K562 (cell line): Measurements from ENCODE around the gene MRM2. TPM values are rescaled to one million over a fixed set of nuclear protein-coding genes. Genes with fewer than 3 reads are reported as not detected.

Experiments used
- ATAC-seq: fragments of 200-7000 bp; cut with Tn5 transposase; 3 replicates; pipeline ENCODE4 v1.9.1; 2020; ENCODE audit warnings: moderate library complexity
- BruUV-seq: library from RNA; stranded (reverse); fragments of 400-500 nt; replicated peaks from 2 replicates; lab custom pipeline; 2021; lab: Mats Ljungman, UMichigan
- CTCF ChIA-PET: fragments of 300-600 bp; formaldehyde crosslinking; extraction: SDS; loops from one replicate; lab custom pipeline; 2021; ENCODE audit warnings: low intra/inter-chr PET ratio; lab: Yijun Ruan, JAX
- POLR2A ChIA-PET: fragments of 300-600, 350-650 bp; sonication (Branson Sonifier 250); formaldehyde crosslinking; extraction: SDS; loops from one replicate; lab custom pipeline; 2021; ENCODE audit warnings: antibody characterized with exemption, inconsistent platforms; lab: Yijun Ruan, JAX
- DNase-seq, 4 experiments: peaks; one replicate each; pipeline versions ENCODE4 v3.0.0 to v3.0.0-alpha.2; 2011 to 2018; ENCODE audit warnings: low spot score in 3 of 4, mixed read lengths in 3 of 4; ENCODE audit errors: extremely low read depth in 1 of 4
- FAIRE-seq: peaks from 2 replicates; lab custom pipeline; 2011; peaks lifted over from hg19 to GRCh38; lab: Jason Lieb, UNC
- H2AFZ ChIP-seq: 2 replicates; pipeline ENCODE4 v1.6.0; 2011; ENCODE audit warnings: low read depth, low read length, control low read depth, inconsistent platforms
- H3K27ac ChIP-seq: fragments of 200-600 bp; 3 replicates; pipeline ENCODE4 v1.8.0; 2011; ENCODE audit warnings: low read depth, mild to moderate bottlenecking, control low read depth, inconsistent platforms, low read length, moderate library complexity, mixed read lengths; ENCODE audit errors: extremely low read depth
- H3K27me3 ChIP-seq, 2 experiments: fragments of 300-600 bp in 1 of 2; 2 replicates in 1 of 2; 3 replicates in 1 of 2; pipeline versions ENCODE4 v1.6.0 to v1.8.0; 2011; ENCODE audit warnings: inconsistent platforms in 2 of 2, low read length in 2 of 2, mild to moderate bottlenecking in 1 of 2, mixed read lengths in 1 of 2, moderate library complexity in 1 of 2; ENCODE audit not compliant: control insufficient read depth in 2 of 2, insufficient read depth in 2 of 2
- H3K36me3 ChIP-seq: fragments of 300-600 bp; 3 replicates; pipeline ENCODE4 v1.8.0; 2011; ENCODE audit warnings: mild to moderate bottlenecking, low read length, inconsistent platforms; ENCODE audit not compliant: control insufficient read depth, insufficient read depth
- H3K4me1 ChIP-seq, 2 experiments: fragments of 200-600 bp in 1 of 2; replicated peaks in 1 of 2; 2 replicates in 1 of 2; 3 replicates in 1 of 2; pipeline versions ENCODE4 v1.5.1 to v1.8.0; 2011; ENCODE audit warnings: inconsistent platforms in 2 of 2, low read length in 2 of 2, mild to moderate bottlenecking in 1 of 2, mixed read lengths in 1 of 2, moderate library complexity in 1 of 2; ENCODE audit not compliant: control insufficient read depth in 2 of 2, insufficient read depth in 2 of 2
- H3K4me2 ChIP-seq: 2 replicates; pipeline ENCODE4 v1.6.1; 2011; ENCODE audit warnings: low read length, control low read depth, inconsistent platforms, mixed read lengths; ENCODE audit not compliant: insufficient read depth
- H3K4me3 ChIP-seq: fragments of 200-600 bp; sonication (generic), shearing (Covaris generic); 2 replicates; pipeline ENCODE4 v1.5.1; 2016; ENCODE audit warnings: control low read depth, inconsistent platforms
- H3K79me2 ChIP-seq: fragments of 200-600 bp; 3 replicates; pipeline ENCODE4 v1.8.0; 2011; ENCODE audit warnings: low read length, inconsistent platforms; ENCODE audit not compliant: control insufficient read depth, insufficient read depth
- H3K9ac ChIP-seq, 2 experiments: 2 replicates each; pipeline versions ENCODE4 v1.6.0 to v1.6.1; 2011; ENCODE audit warnings: low read depth in 2 of 2, low read length in 2 of 2, control low read depth in 1 of 2, inconsistent platforms in 1 of 2, mild to moderate bottlenecking in 1 of 2, mixed read lengths in 1 of 2; ENCODE audit not compliant: insufficient read depth in 1 of 2
- H3K9me1 ChIP-seq: one replicate; pipeline ENCODE4 v1.6.0; 2011; ENCODE audit warnings: inconsistent platforms, mild to moderate bottlenecking, low read length, moderate library complexity; ENCODE audit not compliant: control insufficient read depth, insufficient read depth
- H3K9me3 ChIP-seq: replicated peaks from 2 replicates; pipeline ENCODE4 v1.5.1; 2011; ENCODE audit warnings: low read depth, low read length, inconsistent platforms; ENCODE audit not compliant: control insufficient read depth, insufficient read depth
- H4K20me1 ChIP-seq: replicated peaks from 2 replicates; pipeline ENCODE4 v1.6.1; 2011; ENCODE audit warnings: low read length, inconsistent platforms, mixed read lengths; ENCODE audit not compliant: control insufficient read depth, insufficient read depth
- GTF2F1 ChIP-seq: IDR thresholded peaks from 2 replicates; pipeline ENCODE4 v1.6.1; 2011; ENCODE audit warnings: low read depth, low read length, improper control_type of control experiment
- HES1 ChIP-seq: fragments of 450-650 bp; IDR thresholded peaks from 2 replicates; pipeline ENCODE4 v1.6.1; 2016; ENCODE audit warnings: low read depth, mild to moderate bottlenecking, moderate library complexity
- ZNF830 ChIP-seq: fragments of 250-450 bp; sonication (Bioruptor Pico); IDR thresholded peaks from 2 replicates; pipeline ENCODE4 v1.5.0; 2021; ENCODE audit warnings: mild to moderate bottlenecking
- WGBS: fragments of 100-300 bp; shearing (Covaris generic); methylation state at CpG from one replicate; pipeline ENCODE4 v1.1.6; 2016; ENCODE audit warnings: low coverage, mixed read lengths; ENCODE audit not compliant: insufficient coverage; ENCODE audit errors: missing lambda C conversion rate; 5-methylcytosine and 5-hydroxymethylcytosine counted together
- in situ Hi-C: fragments of 300-500 bp; cut with MboI; formaldehyde crosslinking; loops from 4 replicates; pipeline ENCODE4 v1.15.0; 2018; ENCODE audit warnings: inconsistent platforms, mixed read lengths
- intact Hi-C: fragments of 100-400 bp; cut with micrococcal nuclease; formaldehyde crosslinking; loops from 2 replicates; pipeline ENCODE4 v1.14.2; 2022
- polyA plus RNA-seq, 8 experiments: library from polyadenylated mRNA; depleted of rRNA in 4 of 8; stranded (reverse) in 5 of 8; unstranded in 3 of 8; fragments of >200 nt; fragmentation: Nextera tagmentation in 2 of 8; fragmentation: Illumina TruSeq in 1 of 8; extraction: Ambion mirVana in 2 of 8; extraction: Trizol in 1 of 8; gene quantifications; 2 replicates each; pipeline versions ENCODE4 v1.2.1 to v1.2.3, GENCODE V29; 2011 to 2014; ENCODE audit warnings: inconsistent platforms in 1 of 8, missing spikeins in 1 of 8
- total RNA-seq, 7 experiments: library from RNA; depleted of rRNA in 6 of 7; stranded (reverse); fragments of >200 nt in 6 of 7; fragmentation: Illumina TruSeq in 2 of 7; extraction: Trizol in 2 of 7; gene quantifications; 2 replicates each; pipeline versions ENCODE4 v1.2.1 to v1.2.3, GENCODE V29; 2011 to 2021; ENCODE audit warnings: low replicate concordance in 1 of 7
- TF ChIP-seq, protein P1 (sequence below): fragments of 250-450 bp; sonication (Bioruptor Pico); IDR thresholded peaks from 2 replicates; pipeline ENCODE4 v1.5.1; 2021; ENCODE audit warnings: mild to moderate bottlenecking

The MRM2 gene
- total and polyA plus RNA-seq, 9 of the 15 experiments (the other 6 are each of a cell fraction or from before 2014, with no cell fraction given), result 32.4 to 116 (median 50.5) TPM

DNA sequence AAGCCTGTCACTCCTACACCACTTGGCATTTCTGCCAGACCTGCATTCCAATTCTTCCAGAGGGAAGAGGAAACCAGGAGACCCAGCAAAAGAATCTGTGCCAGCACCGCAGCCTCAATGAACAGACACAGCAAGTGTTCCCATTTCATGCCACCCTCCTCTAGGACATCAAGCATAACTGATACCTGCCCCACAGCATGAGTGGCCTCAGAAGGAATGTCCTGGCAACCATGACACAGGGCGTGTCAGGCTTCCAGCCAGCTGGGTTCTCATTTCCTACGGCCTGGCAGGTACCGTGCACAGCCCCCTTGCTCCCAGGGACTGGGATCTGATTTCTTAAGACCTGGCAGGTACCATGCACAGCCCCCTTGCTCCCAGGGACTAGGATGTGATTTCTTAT, 17.1 kb downstream of the MRM2 start:
- Histone ChIP-seq H3K27me3 (no peaks in the 10 kb centered on the region), H3K27ac (no peak overlapping the region), H3K36me3 (peaks cover 88% of the 10 kb centered on the region; the same call in 2 of the 3 replicates), H4K20me1 (peaks cover 2% of the 10 kb centered on the region; the same call in 1 of the 2 replicates), H3K9ac (peak overlapping the region in 1 of 2 experiments; percentile 52; a peak in 2 of 4 replicates), H3K4me1 (peaks cover 0 to 6% of the 10 kb centered on the region in 2 experiments; a peak in 2 of 5 replicates), H3K9me1 (no peaks in the 10 kb centered on the region), H3K4me3 (no peak overlapping the region), H3K79me2 (peaks cover 11% of the 10 kb centered on the region), H2AFZ (no peak overlapping the region), H3K9me3 (no peaks in the 10 kb centered on the region), H3K4me2 (no peak overlapping the region)
- no peak for FAIRE-seq
- no TSS peak for BruUV-seq
- WGBS, result 100% methylated on average over 4 of the region's 4 CpGs
- in situ Hi-C loops, result no loop called here
- TF ChIP-seq, protein P1, sequence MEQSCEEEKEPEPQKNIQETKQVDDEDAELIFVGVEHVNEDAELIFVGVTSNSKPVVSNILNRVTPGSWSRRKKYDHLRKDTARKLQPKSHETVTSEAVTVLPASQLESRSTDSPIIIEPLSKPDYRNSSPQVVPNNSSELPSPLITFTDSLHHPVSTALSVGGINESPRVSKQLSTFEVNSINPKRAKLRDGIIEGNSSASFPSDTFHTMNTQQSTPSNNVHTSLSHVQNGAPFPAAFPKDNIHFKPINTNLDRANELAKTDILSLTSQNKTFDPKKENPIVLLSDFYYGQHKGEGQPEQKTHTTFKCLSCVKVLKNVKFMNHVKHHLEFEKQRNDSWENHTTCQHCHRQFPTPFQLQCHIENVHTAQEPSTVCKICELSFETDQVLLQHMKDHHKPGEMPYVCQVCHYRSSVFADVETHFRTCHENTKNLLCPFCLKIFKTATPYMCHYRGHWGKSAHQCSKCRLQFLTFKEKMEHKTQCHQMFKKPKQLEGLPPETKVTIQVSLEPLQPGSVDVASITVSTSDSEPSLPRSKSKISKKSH (CRISPR knock-in tag), result no peak
- TF ChIP-seq HES1 (no peak), ZNF830 (CRISPR knock-in tag) (no peak), GTF2F1 (no peak)
- CTCF ChIA-PET, result no interaction called here
- intact Hi-C loops, result no loop called here
- POLR2A ChIA-PET, result interaction anchor here (0.8 kb wide), 1 partner anchor 12 kb away, joined by 3 read pairs; no protein-coding TSS in a partner anchor
- no peak for ATAC-seq
- no peak for DNase-seq
